ENCODE data around the gene PANK4. TPM values are rescaled to one million over a fixed set of nuclear protein-coding genes. Genes with fewer than 3 reads are reported as not detected.
"Not testable (repeated sequence)": the region's sequence is repeated elsewhere in the genome, so short reads cannot be mapped to it uniquely, and the experiment has no call there.

The PANK4 gene
- total RNA-seq, 1 experiment from 2014 or later: 32.2 TPM

GRCh38 chr1:2553871-2554620, 27.6 kb upstream of the PANK4 start:
- H3K23me2 ChIP-seq (ENCODE audit: insufficient read length, low read depth, low read length, poor library complexity, severe bottlenecking): no peaks in the 10 kb centered on the region
- no peak overlapping the region for H3K23ac ChIP-seq (ENCODE audit: insufficient read length, low read depth, low read length)
- H3K4me1 ChIP-seq (ENCODE audit: insufficient read depth, low read length): no peaks in the 10 kb centered on the region
- H3K14ac ChIP-seq (ENCODE audit: insufficient read depth, low read length): no peak overlapping the region; the same call in 1 of the 2 replicates
- no peak overlapping the region for H3K27ac ChIP-seq (ENCODE audit: insufficient read length, low read depth, low read length)
- no peak overlapping the region for H2BK20ac ChIP-seq (ENCODE audit: low read depth, low read length, poor library complexity, severe bottlenecking)
- H3K56ac ChIP-seq (ENCODE audit: insufficient read length, low read depth, low read length): no peak overlapping the region
- TF ChIP-seq CTCF (conservative IDR thresholded peaks at IDR 0.05): no peak
- H2BK12ac ChIP-seq (ENCODE audit: insufficient read length, low read depth, low read length): no peak overlapping the region
- no peaks in the 10 kb centered on the region for H3K27me3 Mint-ChIP-seq (ENCODE audit: low read depth)
- peaks cover 9 to 13% of the 10 kb centered on the region in 2 experiments for H3K4me1 Mint-ChIP-seq
- H2BK15ac ChIP-seq (ENCODE audit: low read depth, low read length): no peak overlapping the region
- DNase-seq: no peak
- no peak overlapping the region for H4K5ac ChIP-seq (ENCODE audit: insufficient read length, low read depth, low read length)
- no peaks in the 10 kb centered on the region for H3K9me3 ChIP-seq (ENCODE audit: control insufficient read depth, low read depth, low read length)
- no peak overlapping the region for H3K27ac Mint-ChIP-seq
- no peak overlapping the region for H2AK5ac ChIP-seq (ENCODE audit: insufficient read length, low read length)
- H4K8ac ChIP-seq (replicated peaks; ENCODE audit: insufficient read length, low read depth, low read length): no peak overlapping the region
- no peak overlapping the region; a peak in 1 of 5 replicates for H3K4me3 Mint-ChIP-seq
- H3K79me2 ChIP-seq (ENCODE audit: insufficient read depth, low read length): no peaks in the 10 kb centered on the region
- no peaks in the 10 kb centered on the region for H3K79me1 ChIP-seq (ENCODE audit: insufficient read depth, low read depth, low read length, poor library complexity, severe bottlenecking)
- no CpG with 5 or more reads among the region's 30 CpGs for WGBS (ENCODE audit: extremely low coverage, insufficient read length, low lambda C conversion rate)
- H2AFZ ChIP-seq (ENCODE audit: low read length): no peak overlapping the region
- H3K27me3 ChIP-seq (ENCODE audit: insufficient read depth, low read length): no peaks in the 10 kb centered on the region
- H3K18ac ChIP-seq (ENCODE audit: insufficient read length, low read depth, low read length): no peak overlapping the region
- no peak overlapping the region for H3K4ac ChIP-seq (ENCODE audit: low read depth, low read length)
- H3K9me3 Mint-ChIP-seq: no peaks in the 10 kb centered on the region
- no peaks in the 10 kb centered on the region for H4K20me1 ChIP-seq (ENCODE audit: control insufficient read depth, insufficient read depth, insufficient read length)
- H3K36me3 Mint-ChIP-seq (ENCODE audit: insufficient read depth in 1 of 3, low read depth in 3 of 3): no peaks in the 10 kb centered on the region
- H2BK5ac ChIP-seq (ENCODE audit: insufficient read length, low read length): no peak overlapping the region
- no peak overlapping the region for H2BK120ac ChIP-seq (ENCODE audit: low read depth, low read length, poor library complexity, severe bottlenecking)
- H3K9ac ChIP-seq (ENCODE audit: extremely low read depth, insufficient read length, low read length): no peak overlapping the region
- no peak overlapping the region for H4K91ac ChIP-seq (ENCODE audit: insufficient read length, low read depth, low read length)
- no peak overlapping the region for H3K4me2 ChIP-seq (ENCODE audit: insufficient read depth, insufficient read length, low read length)
- no peak overlapping the region for H3T11ph ChIP-seq (ENCODE audit: low read length)

- not testable (repeated sequence) for H3K56ac ChIP-seq (ENCODE audit: insufficient read length, low read depth, low read length); H4K8ac ChIP-seq (replicated peaks; ENCODE audit: insufficient read length, low read depth, low read length); H4K91ac ChIP-seq (ENCODE audit: insufficient read length, low read depth, low read length); H3K27ac ChIP-seq (ENCODE audit: insufficient read length, low read depth, low read length); H3K9me3 Mint-ChIP-seq; H4K20me1 ChIP-seq (ENCODE audit: control insufficient read depth, insufficient read depth, insufficient read length); H3K27me3 Mint-ChIP-seq (ENCODE audit: low read depth); H3K23me2 ChIP-seq (ENCODE audit: insufficient read length, low read depth, low read length, poor library complexity, severe bottlenecking); H3K79me2 ChIP-seq (ENCODE audit: insufficient read depth, low read length); H3K4me2 ChIP-seq (ENCODE audit: insufficient read depth, insufficient read length, low read length); H2BK20ac ChIP-seq (ENCODE audit: low read depth, low read length, poor library complexity, severe bottlenecking); H3T11ph ChIP-seq (ENCODE audit: low read length); H3K23ac ChIP-seq (ENCODE audit: insufficient read length, low read depth, low read length); H3K4me3 Mint-ChIP-seq; H3K14ac ChIP-seq (ENCODE audit: insufficient read depth, low read length); H3K9ac ChIP-seq (ENCODE audit: extremely low read depth, insufficient read length, low read length); H3K4ac ChIP-seq (ENCODE audit: low read depth, low read length); H3K36me3 Mint-ChIP-seq (ENCODE audit: insufficient read depth in 1 of 3, low read depth in 3 of 3); H3K9me3 ChIP-seq (ENCODE audit: control insufficient read depth, low read depth, low read length); H4K5ac ChIP-seq (ENCODE audit: insufficient read length, low read depth, low read length); H3K18ac ChIP-seq (ENCODE audit: insufficient read length, low read depth, low read length); H3K27me3 ChIP-seq (ENCODE audit: insufficient read depth, low read length); H3K27ac Mint-ChIP-seq; DNase-seq; H3K4me1 ChIP-seq (ENCODE audit: insufficient read depth, low read length); H2AFZ ChIP-seq (ENCODE audit: low read length); H2BK15ac ChIP-seq (ENCODE audit: low read depth, low read length); H3K79me1 ChIP-seq (ENCODE audit: insufficient read depth, low read depth, low read length, poor library complexity, severe bottlenecking); H2BK12ac ChIP-seq (ENCODE audit: insufficient read length, low read depth, low read length); H2BK5ac ChIP-seq (ENCODE audit: insufficient read length, low read length); H2BK120ac ChIP-seq (ENCODE audit: low read depth, low read length, poor library complexity, severe bottlenecking); H2AK5ac ChIP-seq (ENCODE audit: insufficient read length, low read length)
- peaks cover 11 to 19% of the 10 kb centered on the region in 2 experiments for H3K4me1 Mint-ChIP-seq
- no CpG with 5 or more reads among the region's 9 CpGs for WGBS (ENCODE audit: extremely low coverage, insufficient read length, low lambda C conversion rate)
These were observed 26.7 kb upstream of the PANK4 start for GRCh38 chr1:2553076-2553475.
